C1 segment of cervical spinal cord (tissue), 14 donors: ENCODE measurements around the gene ATP5PO.
A peak's percentile ranks its signal among the peaks of the same experiment; 100 is the strongest.
"Not testable (repeated sequence)": the region's sequence is repeated elsewhere in the genome, so short reads cannot be mapped to it uniquely, and the experiment has no call there.

Source experiments
- DNase-seq, 14 donors: peaks; one replicate each; lab custom pipeline; 2025; lab: John Stamatoyannopoulos, UW

The ATP5PO gene

GRCh38 chr21:33940881-33941245, 25.3 kb upstream of the ATP5PO start:
- DNase-seq, result no peak

GRCh38 chr21:33940164-33940880, 24.7 kb upstream of the ATP5PO start:
- no peak for DNase-seq

GRCh38 chr21:33939226-33939625, 23.6 kb upstream of the ATP5PO start:
- DNase-seq, result no peak

GRCh38 chr21:33938381-33938780, 22.8 kb upstream of the ATP5PO start:
- no peak for DNase-seq

DNA sequence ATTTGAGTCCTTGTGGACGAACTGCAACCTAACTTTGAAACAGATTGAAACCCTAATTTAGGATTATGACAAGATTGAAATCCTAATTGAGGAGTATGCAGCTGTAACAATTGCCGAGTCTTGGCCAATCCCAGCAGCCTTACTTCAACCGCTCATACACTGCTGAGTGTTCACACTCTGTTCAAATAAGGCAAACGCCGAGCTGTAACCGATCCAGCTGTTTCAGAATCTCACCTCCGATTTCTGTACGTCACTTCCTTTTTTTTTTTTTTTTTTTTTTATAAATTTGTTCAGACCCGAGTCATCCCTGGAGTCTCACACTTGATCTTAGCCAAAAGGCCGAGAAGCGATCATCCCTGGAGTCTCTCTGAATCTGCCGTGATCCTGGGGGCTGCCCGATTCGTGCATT, 22.3 kb upstream of the ATP5PO start:
- no peak for DNase-seq

GRCh38 chr21:33937146-33937545, 21.5 kb upstream of the ATP5PO start:
- DNase-seq, result no peak

DNA sequence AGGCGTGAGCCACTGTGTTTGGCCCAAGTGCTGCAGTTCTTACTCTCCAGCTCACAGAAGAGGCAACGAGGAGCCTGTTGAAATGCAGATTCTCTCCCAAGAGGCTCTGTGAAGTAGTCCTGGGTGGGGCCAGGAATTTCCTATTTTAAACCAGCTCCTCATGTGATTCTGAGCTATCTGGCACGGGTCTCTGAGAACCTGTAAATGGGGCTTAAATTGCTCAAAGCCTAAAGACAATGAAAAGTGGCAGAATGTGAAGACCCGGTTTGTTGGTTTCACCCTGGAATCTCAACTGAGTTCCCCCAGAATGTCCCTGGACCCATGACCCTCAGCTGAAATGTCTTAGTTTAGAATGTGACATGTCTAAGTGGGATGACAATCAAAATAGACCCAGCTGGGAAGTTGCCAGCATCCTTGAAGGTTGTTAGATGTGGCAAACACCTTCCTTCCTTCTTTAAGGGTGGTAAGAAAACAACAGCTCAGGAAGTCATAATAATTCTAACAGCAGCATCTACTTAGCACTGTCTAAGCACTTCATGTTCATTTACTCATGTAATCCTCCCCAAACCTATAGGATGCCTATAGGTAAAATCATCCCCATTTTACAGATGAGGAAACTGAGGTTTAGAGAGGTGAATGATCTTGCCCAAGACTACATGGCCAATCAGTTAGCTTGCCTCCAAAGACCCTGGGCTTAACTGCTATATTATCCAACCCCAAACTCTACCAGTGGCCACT, 20.9 kb upstream of the ATP5PO start:
- DNase-seq, result no peak

DNA sequence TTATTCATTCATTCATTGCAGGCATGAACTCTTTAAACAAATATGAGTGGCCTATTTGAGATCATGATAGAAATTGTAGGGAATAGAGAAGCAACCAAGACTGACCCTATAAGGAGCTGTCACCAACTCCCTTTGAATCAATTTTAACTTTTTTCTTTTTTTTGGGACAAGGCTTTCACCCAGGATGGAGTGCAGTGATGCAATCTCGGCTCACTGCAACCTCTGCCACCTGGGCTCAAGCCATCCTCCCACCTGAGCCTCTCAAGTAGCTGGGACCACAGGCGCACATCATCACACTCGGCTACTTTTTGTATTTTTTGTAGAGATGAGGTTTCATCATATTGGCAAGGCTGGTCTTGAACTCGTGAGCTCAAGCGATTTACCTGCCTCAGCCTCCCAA, 17.1 kb upstream of the ATP5PO start:
- DNase-seq, result no peak

- peak in 2 of 14 donors; percentile 8 to 10 for DNase-seq
Measured at GRCh38 chr21:33931799-33932390, 16.3 kb upstream of the ATP5PO start.

DNA sequence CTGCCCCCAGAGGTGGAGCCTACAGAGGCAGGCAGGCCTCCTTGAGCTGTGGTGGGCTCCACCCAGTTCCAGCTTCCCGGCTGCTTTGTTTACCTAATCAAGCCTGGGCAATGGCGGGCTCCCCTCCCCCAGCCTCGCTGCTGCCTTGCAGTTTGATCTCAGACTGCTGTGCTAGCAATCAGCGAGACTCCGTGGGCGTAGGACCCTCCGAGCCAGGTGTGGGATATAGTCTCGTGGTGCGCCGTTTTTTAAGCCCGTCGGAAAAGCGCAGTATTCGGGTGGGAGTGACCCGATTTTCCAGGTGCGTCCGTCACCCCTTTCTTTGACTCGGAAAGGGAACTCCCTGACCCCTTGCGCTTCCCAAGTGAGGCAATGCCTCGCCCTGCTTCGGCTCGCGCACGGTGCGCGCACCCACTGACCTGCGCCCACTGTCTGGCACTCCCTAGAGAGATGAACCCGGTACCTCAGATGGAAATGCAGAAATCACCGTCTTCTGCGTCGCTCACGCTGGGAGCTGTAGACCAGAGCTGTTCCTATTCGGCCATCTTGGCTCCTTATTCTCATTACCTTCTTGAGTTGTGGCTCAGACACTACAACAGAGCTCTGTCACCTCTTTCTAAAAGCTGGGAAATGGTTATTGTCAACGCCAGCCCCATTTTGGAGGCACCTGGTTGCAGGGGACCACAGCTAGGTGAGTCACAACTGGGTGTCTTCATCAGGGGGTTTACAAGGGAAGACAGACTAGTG, 15.6 kb upstream of the ATP5PO start:
- DNase-seq, result not testable (repeated sequence)

- not testable (repeated sequence) for DNase-seq
Measured at GRCh38 chr21:33926248-33926647, 10.6 kb upstream of the ATP5PO start.

DNA sequence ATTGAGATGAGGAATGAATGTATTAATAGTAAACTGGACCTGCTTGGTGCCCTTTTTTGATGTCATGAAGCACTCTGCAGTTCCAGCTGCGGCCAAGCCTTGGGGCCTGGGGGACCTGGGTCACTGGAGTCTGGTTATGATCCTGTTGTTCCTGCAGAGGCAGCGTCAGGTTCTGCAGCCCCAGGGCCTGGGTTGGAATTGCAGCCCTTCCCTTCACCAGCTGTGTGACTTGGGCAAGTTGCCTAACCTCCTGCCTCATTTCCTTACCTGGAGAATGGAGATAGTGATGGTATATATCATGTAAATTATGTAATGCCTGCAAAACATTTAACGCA, 9.1 kb upstream of the ATP5PO start:
- DNase-seq, result peak in 2 of 14 donors; percentile 17 to 39

DNA sequence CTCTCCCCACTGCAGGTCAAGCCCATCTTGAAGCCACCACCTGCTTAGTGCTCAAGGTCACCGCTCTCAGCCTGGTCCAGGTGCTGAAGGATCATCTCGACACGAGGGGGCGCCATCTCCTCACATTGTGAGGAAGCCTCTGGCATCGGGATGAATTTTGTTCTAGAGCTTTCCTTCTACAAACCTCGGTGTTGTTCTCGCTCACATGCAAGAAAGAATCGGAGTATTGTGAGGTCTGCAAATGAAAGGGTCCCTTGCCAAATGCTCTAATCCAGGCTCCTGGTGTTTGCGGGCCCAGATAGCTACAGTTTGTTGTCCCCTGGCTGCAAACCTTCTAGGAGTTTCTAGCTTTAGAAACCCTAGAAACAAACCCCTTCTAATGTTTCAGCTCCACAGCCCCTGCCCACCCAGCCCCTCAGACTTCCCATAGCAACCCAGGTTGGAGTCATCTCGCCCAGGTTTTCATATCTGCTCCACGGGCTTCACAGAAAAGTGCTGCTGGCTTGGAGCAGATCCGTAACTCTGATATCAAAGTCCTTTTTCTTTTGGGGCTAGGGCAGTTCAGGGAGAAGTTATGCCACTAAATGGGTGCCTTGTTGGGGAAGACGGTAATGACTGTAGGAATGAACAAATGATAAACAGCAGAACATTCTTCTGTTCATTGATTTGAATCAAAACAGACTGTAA, 8.6 kb upstream of the ATP5PO start:
- DNase-seq, result peak; percentile 26 to 91 (median 76)

DNA sequence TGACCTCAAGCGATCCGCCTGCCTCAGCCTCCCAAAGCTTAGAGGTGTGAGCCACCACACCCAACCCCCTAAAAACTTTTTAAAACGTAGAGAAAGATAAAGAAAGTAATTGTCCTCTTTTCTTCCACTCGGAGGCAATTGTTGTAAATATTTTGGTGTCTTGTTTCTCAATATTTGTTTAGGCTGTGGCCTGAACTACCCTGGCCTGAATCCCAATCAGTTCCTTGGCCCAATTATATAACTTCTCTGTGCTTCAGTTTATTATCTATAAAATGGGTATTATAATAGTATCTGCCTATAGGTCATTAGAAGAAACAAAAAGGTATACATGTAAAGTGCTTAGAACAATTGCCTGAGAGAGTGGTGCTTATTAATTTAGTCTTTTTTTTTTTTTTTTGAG, 1.8 kb upstream of the ATP5PO start:
- DNase-seq, result no peak

DNA sequence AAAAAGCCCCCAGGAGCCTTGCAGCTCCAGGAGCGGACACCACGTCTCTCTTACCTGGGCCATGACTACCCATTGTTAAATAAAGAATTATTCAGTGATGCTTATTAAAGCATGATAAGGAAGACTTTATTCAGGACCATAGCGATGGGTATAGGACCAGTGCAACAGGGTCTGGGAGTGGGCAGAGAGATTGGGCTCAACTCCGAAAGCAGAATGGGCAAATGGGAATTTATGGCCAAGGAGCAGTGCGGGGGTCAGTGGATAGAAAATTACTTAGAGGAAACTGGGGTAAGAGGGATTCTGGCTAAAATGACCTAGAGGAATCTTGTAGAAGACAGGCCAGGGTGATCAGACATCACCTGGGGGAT, 580 bp upstream of the ATP5PO start:
- peak in 1 of 14 donors; percentile 19 for DNase-seq

DNA sequence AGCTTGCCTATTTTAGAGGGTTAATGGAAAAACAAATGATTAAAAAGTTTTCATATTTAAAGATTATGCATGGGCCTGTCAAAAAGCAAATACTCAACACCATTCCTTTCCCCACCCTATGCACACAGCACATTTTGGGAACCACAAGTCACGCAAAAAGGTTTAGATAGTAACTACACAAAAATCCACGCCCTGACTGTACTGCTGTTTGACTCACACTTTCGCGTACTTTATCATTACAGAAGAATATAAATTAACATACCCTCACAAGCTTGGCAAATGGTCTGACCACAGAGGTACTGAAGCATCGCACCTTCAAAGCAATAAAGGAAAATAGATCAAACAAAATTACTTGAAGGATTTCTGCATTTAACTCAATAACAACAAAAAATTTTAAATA, 1.4 kb downstream of the ATP5PO start:
- DNase-seq, result no peak

- DNase-seq, result no peak
Measured at GRCh38 chr21:33909756-33910155, 5.8 kb downstream of the ATP5PO start.

GRCh38 chr21:33908760-33909159, 6.8 kb downstream of the ATP5PO start:
- no peak for DNase-seq

DNA sequence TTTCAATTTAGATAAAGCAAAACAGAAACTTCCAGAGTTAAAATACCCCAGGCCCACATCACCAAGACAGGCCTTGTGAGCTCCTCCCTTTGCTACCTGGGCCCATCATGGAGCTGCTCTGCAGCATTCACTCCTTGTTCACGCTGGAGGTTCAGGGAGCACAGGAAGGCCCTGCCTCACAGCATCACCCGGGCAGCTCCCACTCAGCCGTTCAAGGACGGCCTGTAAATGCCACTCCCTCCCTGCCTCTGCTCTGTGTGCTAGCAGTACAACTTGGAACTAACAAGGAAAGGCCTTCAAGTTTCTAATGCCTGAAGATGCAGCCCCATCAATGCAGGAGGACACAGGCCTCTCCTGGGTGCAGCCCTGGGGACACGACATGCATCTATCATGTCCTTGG, 11.6 kb downstream of the ATP5PO start:
- no peak for DNase-seq

- no peak for DNase-seq
Measured at GRCh38 chr21:33902349-33902748, 13.3 kb downstream of the ATP5PO start.

DNA sequence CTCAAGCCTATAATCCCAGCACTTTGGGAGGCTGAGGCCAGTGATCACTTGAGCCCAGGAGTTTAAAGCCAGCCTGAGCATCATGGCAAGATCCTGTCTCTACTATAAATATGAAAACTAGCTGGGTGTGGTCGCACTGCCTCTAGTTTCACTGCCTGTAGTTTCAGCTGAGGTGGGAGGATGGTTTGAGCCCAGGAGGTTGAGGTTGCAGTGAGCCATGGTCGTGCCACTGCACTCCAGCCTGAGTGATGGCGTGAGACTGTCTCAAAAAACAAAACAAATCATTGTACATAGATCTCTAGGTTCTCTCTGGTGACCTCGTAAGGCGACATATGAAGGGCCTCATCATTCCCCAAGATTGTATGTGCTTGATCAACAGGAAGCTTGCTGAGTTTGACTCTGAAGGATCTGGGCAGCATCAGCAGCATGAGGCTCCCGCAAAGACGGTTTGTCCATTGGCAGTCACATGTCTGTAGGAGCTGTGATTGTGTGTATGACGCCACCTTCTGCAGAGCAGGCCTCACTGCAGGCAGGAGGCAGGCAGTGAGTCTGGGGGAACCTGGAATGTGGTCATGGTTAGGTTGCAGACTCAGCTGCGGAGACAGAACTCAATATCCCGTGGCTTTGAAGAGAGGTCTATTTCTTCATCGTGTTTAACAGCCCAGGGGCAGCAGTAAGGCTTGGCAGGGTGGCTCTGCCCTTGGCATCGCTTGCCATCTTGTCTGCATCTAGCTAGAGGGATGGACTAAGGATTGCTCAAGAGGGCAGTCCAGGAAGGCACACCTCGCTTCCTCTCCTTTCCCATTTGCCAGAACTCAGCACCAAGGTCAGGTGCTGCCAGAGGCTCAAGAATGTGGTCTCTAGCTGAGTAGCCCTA, 14.0 kb downstream of the ATP5PO start:
- DNase-seq, result peak in 10 of 14 donors; percentile 2 to 50 (median 16)
